ENCODE results near the gene ZSCAN32.

Gene ZSCAN32

DNA sequence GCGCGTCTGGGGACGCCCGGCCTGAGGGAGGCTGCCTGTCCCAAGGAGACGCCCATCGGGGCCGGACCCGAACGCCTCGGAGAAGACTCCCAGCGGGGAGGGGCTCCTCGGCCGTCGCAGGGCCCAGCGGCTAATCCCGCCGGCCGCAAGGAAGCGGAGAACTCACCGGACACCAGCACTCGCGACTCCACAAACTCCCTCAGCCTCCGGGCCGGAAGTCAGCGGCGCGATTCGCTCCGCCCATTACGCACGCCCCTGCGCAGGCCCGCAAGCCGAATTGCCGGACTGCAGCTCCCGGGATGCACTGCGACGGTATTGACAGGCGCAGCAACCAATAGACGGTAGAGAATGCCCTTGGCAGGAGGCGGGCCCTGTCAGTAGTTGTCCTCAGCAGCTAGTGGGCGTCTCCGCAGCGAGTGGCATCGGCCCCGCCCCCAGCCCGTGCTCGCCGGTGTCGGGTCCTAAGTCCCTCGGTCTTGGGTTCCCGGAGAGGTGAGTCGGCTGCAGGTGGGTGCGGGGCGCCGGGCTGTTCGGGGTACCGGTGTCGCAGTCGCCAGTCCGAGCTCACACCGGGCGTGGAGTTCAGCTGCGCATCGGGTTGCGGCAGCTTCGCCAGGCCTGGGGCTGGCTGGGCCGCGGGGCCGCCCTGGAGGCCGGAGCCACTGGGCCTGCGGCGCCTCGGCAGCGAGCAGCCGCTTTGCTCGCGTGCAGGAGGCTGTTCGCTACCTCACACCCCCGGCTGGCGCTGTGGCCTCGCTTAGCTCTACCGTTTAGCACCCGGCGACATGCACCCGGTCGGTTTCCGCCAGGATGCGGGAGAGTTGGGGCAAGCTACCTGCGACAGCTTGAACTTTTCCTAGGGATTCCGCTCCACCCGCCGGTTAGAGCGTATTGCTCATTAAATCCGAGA lies at the start of gene ZSCAN32, which contains the start of gene ZNF174:
TSS of gene ZSCAN32 (minus strand) at position 226 of the 910 bp plus-strand sequence. CDS start 3,447 bp downstream, outside the sequence.
TSS of gene ZNF174 (plus strand) at position 437 of the 910 bp plus-strand sequence. CDS start 790 bp downstream, outside the sequence.
- DNase-seq = peak; percentile 99

- no peak for DNase-seq
Observed at GRCh38 chr16:3444032-3444388, 43.2 kb upstream of the ZSCAN32 start.

GRCh38 chr16:3443108-3444031 lies 42.6 kb upstream of the ZSCAN32 start, which contains the start of the genes NAA60 and ZNF597:
NAA60 (plus strand) TSS chr16:3443680; CDS start chr16:3476228, 32,548 bp downstream.
ZNF597 (minus strand) TSS chr16:3443504; CDS start chr16:3443153, 351 bp downstream.
- DNase-seq = peak; percentile 87

DNA sequence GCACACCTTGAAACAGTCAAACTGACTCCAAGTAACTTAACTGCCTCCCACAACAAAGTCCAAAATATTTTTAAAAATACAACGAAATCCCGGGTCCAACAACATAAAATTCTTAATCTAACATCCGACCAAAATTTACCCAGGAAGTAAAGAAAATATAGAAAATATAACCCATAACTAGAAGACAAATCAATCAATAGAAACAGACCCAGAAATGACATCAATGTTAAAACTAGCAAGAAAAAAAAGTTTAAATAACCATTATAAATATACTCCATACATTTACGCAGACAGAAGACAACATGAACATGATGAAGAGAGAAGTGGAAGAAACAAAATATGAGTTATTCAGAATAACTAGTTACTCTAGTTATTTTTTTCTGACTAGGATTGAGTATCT lies 38.8 kb upstream of the ZSCAN32 start:
- no peak for DNase-seq

GRCh38 chr16:3434373-3434772 lies 33.6 kb upstream of the ZSCAN32 start:
- no peak for DNase-seq

- peak; percentile 54 for DNase-seq
Observed at GRCh38 chr16:3431779-3432219, 31.0 kb upstream of the ZSCAN32 start.

DNA sequence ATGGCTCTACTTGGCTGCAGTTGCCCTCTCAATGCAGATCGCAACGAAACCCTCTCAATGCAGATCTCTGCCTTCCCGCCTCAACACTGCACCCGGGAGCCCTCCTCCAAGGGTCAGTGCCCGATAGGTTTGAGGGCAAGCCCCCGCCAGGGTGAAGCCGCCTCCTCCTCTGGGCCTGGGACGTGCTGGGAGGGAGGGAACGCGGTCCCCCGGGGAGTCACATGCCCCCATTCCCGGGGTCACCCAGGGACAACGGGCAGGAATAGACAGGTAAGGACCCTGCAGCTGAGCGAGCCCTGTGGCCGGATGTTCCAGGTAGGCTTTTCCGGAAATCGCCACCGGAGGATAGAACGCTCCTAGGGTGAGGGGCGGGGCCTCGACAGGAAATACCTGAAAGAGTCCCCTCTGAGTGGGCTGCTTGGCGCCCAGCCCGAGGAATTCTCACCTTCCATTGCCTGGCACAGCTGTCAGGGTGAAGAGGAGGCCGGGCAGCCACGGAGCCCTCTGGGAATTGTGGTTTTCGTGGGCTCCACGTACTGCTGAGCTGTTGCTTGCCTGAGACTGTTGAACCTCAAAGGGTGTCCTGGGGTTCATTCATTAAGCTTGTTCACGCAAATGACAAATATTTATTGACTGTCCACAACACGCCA lies 13.1 kb upstream of the ZSCAN32 start:
- no peak for DNase-seq

DNA sequence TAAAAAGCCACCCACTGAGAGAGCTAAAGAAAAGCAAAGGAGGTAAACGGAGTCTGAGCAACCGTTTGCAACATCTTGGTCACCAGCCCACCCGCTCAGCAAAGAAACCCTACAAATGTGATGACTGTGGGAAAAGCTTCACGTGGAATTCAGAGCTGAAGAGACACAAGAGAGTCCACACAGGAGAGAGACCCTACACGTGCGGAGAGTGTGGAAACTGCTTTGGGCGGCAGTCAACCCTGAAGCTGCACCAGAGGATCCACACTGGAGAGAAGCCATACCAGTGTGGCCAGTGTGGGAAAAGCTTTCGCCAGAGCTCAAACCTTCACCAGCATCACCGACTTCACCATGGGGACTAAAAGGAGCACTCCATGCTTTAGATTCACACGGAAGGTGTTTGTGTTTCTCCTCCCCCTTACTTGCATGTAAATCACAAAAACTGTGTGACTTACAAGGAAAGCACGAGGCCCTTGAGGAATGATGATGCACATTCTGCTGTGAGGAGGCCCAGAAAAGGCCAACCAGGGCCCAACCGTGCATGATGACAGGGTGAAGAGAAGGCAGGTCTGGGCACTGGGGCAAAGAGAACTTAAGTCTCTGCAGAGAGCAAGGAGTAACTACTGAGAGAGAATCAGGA lies 7.9 kb upstream of the ZSCAN32 start:
- no peak for DNase-seq

DNA sequence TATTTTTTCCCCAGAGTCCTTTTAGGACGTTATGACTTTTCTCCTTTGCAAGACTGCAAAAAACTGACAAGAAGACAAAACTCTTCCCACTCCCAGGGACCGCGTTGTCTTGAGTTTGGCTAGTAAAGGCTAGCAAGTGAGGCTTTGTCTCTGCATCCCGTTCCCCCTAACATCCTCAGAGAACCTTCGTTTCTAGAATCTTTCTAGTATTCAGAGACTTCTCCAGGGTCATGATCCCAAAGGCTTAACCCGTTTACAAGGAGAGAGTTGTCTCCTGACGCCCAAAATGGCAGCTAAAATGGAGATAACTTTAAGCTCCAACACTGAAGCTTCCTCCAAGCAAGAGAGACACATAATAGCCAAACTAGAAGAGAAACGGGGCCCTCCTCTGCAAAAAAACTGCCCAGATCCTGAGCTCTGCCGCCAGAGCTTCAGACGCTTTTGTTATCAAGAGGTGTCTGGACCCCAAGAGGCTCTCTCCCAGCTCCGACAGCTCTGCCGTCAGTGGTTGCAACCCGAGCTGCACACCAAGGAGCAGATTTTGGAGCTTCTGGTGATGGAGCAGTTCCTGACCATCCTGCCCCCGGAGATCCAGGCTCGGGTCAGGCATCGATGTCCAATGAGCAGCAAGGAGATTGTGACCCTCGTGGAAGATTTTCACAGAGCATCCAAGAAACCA lies 1.1 kb upstream of the ZSCAN32 start:
- no peak for DNase-seq

- DNase-seq = no peak
Observed at GRCh38 chr16:3400446-3400778, 392 bp downstream of the ZSCAN32 start.

GRCh38 chr16:3389663-3390338 lies 11.0 kb downstream of the ZSCAN32 start:
- DNase-seq = no peak

DNA sequence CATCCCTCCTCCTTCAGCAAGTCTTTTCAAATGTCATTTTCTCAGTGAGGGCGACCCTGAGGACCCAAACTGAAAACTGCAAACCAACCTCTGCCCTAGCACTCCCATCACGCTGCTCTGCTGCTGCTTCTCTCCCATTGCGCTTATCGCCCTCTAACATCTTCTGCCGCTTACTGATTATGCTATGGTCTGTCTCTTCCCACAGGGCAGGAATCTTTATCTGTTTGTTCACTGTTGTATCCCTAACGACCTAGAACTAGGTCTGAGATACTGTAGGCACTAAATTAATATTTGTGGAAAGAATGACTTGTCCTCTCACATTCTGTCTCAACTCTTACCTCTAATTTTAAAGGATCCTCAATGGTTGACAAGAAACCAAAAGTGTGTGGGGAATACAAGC lies 12.5 kb downstream of the ZSCAN32 start:
- no peak for DNase-seq

- DNase-seq = no peak
Observed at GRCh38 chr16:3383045-3383448, 17.8 kb downstream of the ZSCAN32 start.

- no peak for DNase-seq
Observed at GRCh38 chr16:3377917-3378316, 22.9 kb downstream of the ZSCAN32 start.

DNA sequence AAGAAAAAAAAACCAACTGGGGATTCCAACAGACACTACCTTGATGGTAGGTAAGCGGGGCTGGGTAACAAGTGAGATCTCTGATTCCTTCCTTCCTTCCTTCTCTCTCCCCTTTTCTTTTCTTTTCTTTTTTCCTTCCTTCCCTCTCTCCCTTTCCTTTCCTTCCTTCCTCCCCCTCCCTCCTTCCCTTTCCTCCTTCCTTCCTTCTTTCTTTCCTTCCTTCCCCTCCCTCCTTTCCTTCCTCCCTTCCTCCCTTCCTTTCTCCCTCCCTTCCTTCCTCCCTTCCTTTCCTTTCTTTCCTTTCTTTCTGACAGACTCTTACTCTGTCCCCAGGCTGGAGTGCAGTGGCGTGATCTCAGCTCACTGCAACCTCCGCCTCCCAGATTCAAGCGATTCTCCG lies 25.1 kb downstream of the ZSCAN32 start:
- DNase-seq = no peak

GRCh38 chr16:3369073-3369472 lies 31.7 kb downstream of the ZSCAN32 start:
- DNase-seq = no peak

DNA sequence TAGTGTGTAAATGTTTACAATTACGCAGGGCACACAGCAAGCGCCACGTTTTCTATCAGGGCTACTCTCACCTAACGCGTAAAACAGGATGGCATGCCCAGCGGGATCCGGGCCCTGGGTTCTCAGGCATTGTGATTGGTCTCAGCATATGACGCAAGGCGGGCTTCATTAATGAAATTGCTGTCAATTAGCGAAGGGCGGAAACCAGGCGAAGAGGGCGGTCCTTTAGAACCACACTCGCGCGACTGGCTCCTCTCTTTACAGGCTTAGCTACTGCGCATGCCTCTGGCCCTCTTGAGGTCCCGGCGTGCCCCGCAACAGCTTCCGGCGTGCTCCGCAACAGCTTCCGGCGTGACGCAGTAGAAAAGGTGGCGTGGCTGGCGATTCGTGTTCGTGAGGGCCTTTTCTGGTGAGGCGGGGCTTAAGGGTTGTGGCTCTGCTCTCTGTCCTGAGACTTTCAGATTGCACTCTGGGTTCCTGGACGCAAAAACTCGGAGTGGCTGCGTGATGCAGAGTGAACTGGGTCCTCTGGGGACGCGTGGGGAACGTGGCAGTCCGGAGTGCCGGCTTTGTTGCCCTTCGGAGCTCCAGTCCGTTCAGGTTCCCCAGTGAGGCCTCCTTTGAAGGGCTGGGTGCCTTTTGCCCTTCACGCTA lies 35.9 kb downstream of the ZSCAN32 start:
- peak; percentile 91 for DNase-seq

DNA sequence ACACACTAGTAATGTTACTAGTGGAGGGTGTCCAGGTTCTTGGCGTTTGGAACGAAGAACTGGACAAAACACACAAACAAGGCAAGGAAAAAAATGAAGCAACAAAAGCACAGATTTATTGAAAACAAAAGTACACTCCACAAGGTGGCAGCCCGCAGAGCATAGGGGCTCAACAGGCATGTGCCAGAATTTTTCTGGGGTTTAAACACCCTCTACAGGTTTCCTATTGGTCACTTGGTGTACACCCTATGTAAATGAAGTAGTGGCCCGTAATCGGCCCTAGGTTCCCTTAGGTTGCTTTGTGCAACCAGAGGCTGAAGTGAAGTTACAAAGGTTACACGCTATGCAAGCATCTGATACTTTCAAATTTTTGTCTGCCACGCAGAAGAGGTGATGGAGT lies 37.0 kb downstream of the ZSCAN32 start:
- DNase-seq = no peak

- DNase-seq = no peak
Observed at GRCh38 chr16:3362931-3363330, 37.9 kb downstream of the ZSCAN32 start.

GRCh38 chr16:3358871-3359270 lies 41.9 kb downstream of the ZSCAN32 start:
- no peak for DNase-seq

DNA sequence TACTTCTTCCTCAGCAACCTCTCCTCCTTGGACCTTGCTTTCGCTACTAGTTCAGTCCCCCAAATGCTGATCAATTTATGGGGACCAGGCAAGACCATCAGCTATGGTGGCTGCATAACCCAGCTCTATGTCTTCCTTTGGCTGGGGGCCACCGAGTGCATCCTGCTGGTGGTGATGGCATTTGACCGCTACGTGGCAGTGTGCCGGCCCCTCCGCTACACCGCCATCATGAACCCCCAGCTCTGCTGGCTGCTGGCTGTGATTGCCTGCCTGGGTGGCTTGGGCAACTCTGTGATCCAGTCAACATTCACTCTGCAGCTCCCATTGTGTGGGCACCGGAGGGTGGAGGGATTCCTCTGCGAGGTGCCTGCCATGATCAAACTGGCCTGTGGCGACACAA lies 44.7 kb downstream of the ZSCAN32 start:
- DNase-seq = no peak
